GM21723 (cell line): Measurements from ENCODE around the gene CMTM3.
"Not testable (repeated sequence)": the region's sequence is repeated elsewhere in the genome, so short reads cannot be mapped to it uniquely, and the experiment has no call there.

Experiments used
- ATAC-seq: cut with Tn5 transposase; IDR thresholded peaks from one replicate; pipeline ENCODE4 v1.9.1; 2021; ENCODE audit warnings: mild to moderate bottlenecking, moderate library complexity; ENCODE audit not compliant: unreplicated experiment

The CMTM3 gene

GRCh38 chr16:66604376-66605176 is at the start of gene CMTM3:
Gene CMTM3, plus strand, starts transcription at chr16:66604704. Its CDS starts 102 bp downstream, at chr16:66604806.
- ATAC-seq: peak; percentile 61

- no peak for ATAC-seq
Observed at GRCh38 chr16:66560107-66560506, 44.4 kb upstream of the CMTM3 start.

- no peak for ATAC-seq
Observed at GRCh38 chr16:66561381-66562080, 43.0 kb upstream of the CMTM3 start.

GRCh38 chr16:66562409-66562808 is 42.1 kb upstream of the CMTM3 start:
- no peak for ATAC-seq

- ATAC-seq: no peak
Observed at GRCh38 chr16:66562986-66563385, 41.5 kb upstream of the CMTM3 start.

- ATAC-seq: no peak
Observed at GRCh38 chr16:66563574-66564334, 40.8 kb upstream of the CMTM3 start.

GRCh38 chr16:66566051-66566901 is 38.2 kb upstream of the CMTM3 start, which contains the start of gene CMTM1:
Gene CMTM1, plus strand, starts transcription at chr16:66566439. Its CDS starts 75 bp downstream, at chr16:66566514.
- no peak for ATAC-seq

- ATAC-seq: not testable (repeated sequence)
Observed at GRCh38 chr16:66567270-66567669, 37.2 kb upstream of the CMTM3 start.

- no peak for ATAC-seq
Observed at GRCh38 chr16:66568355-66568754, 36.1 kb upstream of the CMTM3 start.

- ATAC-seq: no peak
Observed at GRCh38 chr16:66569131-66569530, 35.4 kb upstream of the CMTM3 start.

GRCh38 chr16:66569827-66570405 is 34.6 kb upstream of the CMTM3 start:
- no peak for ATAC-seq

GRCh38 chr16:66572356-66572755 is 32.1 kb upstream of the CMTM3 start:
- no peak for ATAC-seq

GRCh38 chr16:66574081-66574480 is 30.4 kb upstream of the CMTM3 start:
- ATAC-seq: no peak

GRCh38 chr16:66574531-66574930 is 30.0 kb upstream of the CMTM3 start:
- no peak for ATAC-seq

- ATAC-seq: no peak
Observed at GRCh38 chr16:66575060-66575459, 29.4 kb upstream of the CMTM3 start.

- ATAC-seq: no peak
Observed at GRCh38 chr16:66576296-66576695, 28.2 kb upstream of the CMTM3 start.

GRCh38 chr16:66578651-66579531 is 25.6 kb upstream of the CMTM3 start, which contains the start of gene CMTM2:
Gene CMTM2, plus strand, starts transcription at chr16:66579463. Its CDS starts 145 bp downstream, at chr16:66579608.
- no peak for ATAC-seq

- no peak for ATAC-seq
Observed at GRCh38 chr16:66580605-66581209, 23.8 kb upstream of the CMTM3 start.
